HFFc6 (cell line): Measurements from ENCODE around the gene LTK. TPM values are rescaled to one million over a fixed set of nuclear protein-coding genes. Genes with fewer than 3 reads are reported as not detected.
"Not testable (repeated sequence)": the region's sequence is repeated elsewhere in the genome, so short reads cannot be mapped to it uniquely, and the experiment has no call there.

ENCODE experiments used
- DNase-seq: peaks from one replicate; pipeline ENCODE4 v3.0.0-alpha.2; 2018
- H3K27ac Mint-ChIP-seq: 2 replicates; pipeline ENCODE4 v1.8.0; 2020; ENCODE audit warnings: mild to moderate bottlenecking, mixed read lengths
- H3K27me3 Mint-ChIP-seq: 2 replicates; pipeline ENCODE4 v1.8.0; 2021; ENCODE audit warnings: mild to moderate bottlenecking, moderate library complexity, mixed read lengths; ENCODE audit not compliant: insufficient read depth
- H3K36me3 Mint-ChIP-seq: 2 replicates; pipeline ENCODE4 v1.8.0; 2021; ENCODE audit warnings: low read depth, mixed read lengths
- H3K4me1 Mint-ChIP-seq: 2 replicates; pipeline ENCODE4 v1.8.0; 2020; ENCODE audit warnings: low read depth, mixed read lengths
- H3K4me3 Mint-ChIP-seq: 2 replicates; pipeline ENCODE4 v1.8.0; 2020; ENCODE audit warnings: mild to moderate bottlenecking, moderate library complexity, mixed read lengths
- H3K9me3 Mint-ChIP-seq: 2 replicates; pipeline ENCODE4 v1.8.0; 2020; ENCODE audit warnings: mild to moderate bottlenecking, mixed read lengths
- CTCF ChIP-seq: fragments of 200-600 bp; sonication (generic); IDR thresholded peaks from 2 replicates; pipeline ENCODE4 v1.5.0; 2021; ENCODE audit warnings: antibody characterized with exemption, mild to moderate bottlenecking
- total RNA-seq, 6 experiments: library from RNA; stranded (reverse); fragmentation: NEBNext Ultra II Directional; extraction: Animal tissue kit (Norgen Biotek cat#: 25700); gene quantifications; 2 replicates in 1 of 6; 3 replicates in 5 of 6; pipeline ENCODE4 v1.2.3, GENCODE V29; 2021

LTK gene
- total RNA-seq, 6 experiments from 2014 or later: 0.19 to 1.8 (median 1.2) TPM

DNA sequence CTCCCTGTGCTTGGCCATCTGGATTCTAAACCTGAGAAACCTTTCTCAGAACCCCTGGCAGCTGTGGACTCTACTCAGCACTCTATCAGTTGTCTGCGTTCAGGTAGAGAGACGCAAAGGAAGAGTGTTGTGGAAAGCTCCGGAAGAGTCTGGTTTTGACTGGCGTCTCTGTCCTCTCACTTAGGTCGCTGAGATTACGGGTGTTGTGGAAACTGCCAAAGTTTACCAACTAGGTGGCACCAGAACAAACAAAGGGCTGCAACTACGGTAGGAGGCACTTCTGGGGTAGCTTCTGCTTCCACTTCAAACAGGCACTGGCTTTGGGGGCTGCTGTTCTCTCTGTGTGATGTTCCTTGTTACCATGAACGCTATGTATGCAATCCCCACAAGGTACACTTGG, 39.2 kb downstream of the LTK start:
- Mint-ChIP-seq H3K27ac (no peak overlapping the region), H3K4me1 (peaks cover 10% of the 10 kb centered on the region), H3K36me3 (peaks cover 46% of the 10 kb centered on the region), H3K27me3 (peaks cover 4% of the 10 kb centered on the region; the same call in 1 of the 2 replicates), H3K4me3 (no peak overlapping the region), H3K9me3 (no peaks in the 10 kb centered on the region)
- TF ChIP-seq CTCF: no peak
- no peak for DNase-seq

DNA sequence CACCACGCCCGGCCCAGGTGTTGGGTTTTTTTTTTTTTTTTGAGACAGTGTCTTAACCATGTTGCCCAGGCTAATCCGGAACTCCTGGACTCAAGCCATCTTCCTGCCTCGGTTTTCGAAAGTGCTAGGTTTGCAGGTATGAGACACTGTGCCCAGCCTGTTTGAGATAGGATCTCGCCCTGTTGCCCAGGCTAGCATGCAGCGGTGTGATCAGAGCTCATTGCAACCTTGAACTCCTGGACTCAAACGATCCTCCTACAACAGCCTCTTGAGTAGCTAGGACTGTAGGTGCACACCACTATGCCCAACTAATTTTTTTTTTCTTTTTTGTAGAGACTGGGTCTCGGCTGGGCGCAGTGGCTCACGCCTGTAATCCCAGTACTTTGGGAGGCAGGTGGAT, 40.2 kb downstream of the LTK start:
- Mint-ChIP-seq H3K36me3 (peaks cover 37% of the 10 kb centered on the region), H3K27me3 (peaks cover 3% of the 10 kb centered on the region; the same call in 1 of the 2 replicates), H3K4me1 (peaks cover 10% of the 10 kb centered on the region), H3K27ac (no peak overlapping the region), H3K4me3 (no peak overlapping the region), H3K9me3 (no peaks in the 10 kb centered on the region)
- no peak for DNase-seq
- no peak for TF ChIP-seq CTCF

GRCh38 chr15:41469644-41470043, 44.0 kb downstream of the LTK start:
- not testable (repeated sequence) for H3K27ac Mint-ChIP-seq, DNase-seq, H3K4me3 Mint-ChIP-seq, H3K4me1 Mint-ChIP-seq, H3K9me3 Mint-ChIP-seq, H3K27me3 Mint-ChIP-seq
- peaks cover 25% of the 10 kb centered on the region for H3K36me3 Mint-ChIP-seq

DNA sequence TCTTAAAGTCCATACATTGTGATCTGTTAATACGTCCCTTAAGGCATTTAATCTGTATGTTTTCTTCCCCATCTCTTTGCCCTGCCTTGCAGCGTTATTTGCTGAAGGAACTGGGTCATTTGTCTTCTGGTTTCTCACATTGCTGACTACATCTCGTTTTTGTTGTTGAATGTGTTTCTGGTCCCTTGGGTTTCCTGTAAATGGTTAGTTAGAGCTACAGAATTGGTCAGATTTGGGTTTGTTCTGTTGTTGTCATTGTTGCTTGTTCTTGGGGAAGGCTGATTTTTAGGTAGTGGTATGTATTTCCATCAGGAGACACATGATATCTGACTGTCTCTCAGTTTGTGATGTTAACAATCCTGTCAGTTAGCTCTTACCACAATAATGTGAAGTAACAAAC, 46.9 kb downstream of the LTK start:
- DNase-seq: no peak
- H3K4me3 Mint-ChIP-seq: no peak overlapping the region
- peaks cover 24% of the 10 kb centered on the region for H3K36me3 Mint-ChIP-seq
- H3K4me1 Mint-ChIP-seq: no peaks in the 10 kb centered on the region
- no peaks in the 10 kb centered on the region for H3K9me3 Mint-ChIP-seq
- TF ChIP-seq CTCF: no peak
- H3K27ac Mint-ChIP-seq: no peak overlapping the region
- H3K27me3 Mint-ChIP-seq: no peaks in the 10 kb centered on the region; the same call in 1 of the 2 replicates

- Mint-ChIP-seq H3K4me1 (no peaks in the 10 kb centered on the region), H3K9me3 (no peaks in the 10 kb centered on the region), H3K27ac (peak overlapping the region; percentile 6; the same call in 1 of the 2 replicates), H3K36me3 (peaks cover 24% of the 10 kb centered on the region), H3K4me3 (no peak overlapping the region), H3K27me3 (no peaks in the 10 kb centered on the region; the same call in 1 of the 2 replicates)
- TF ChIP-seq CTCF: peak; percentile 92
- peak; percentile 19 for DNase-seq
Measured at GRCh38 chr15:41465822-41466421, 47.7 kb downstream of the LTK start.

GRCh38 chr15:41464889-41465580, 48.6 kb downstream of the LTK start:
- DNase-seq: no peak
- Mint-ChIP-seq H3K9me3 (no peaks in the 10 kb centered on the region), H3K27ac (no peak overlapping the region), H3K36me3 (peaks cover 21% of the 10 kb centered on the region), H3K4me1 (no peaks in the 10 kb centered on the region), H3K27me3 (no peaks in the 10 kb centered on the region; the same call in 1 of the 2 replicates), H3K4me3 (no peak overlapping the region)
- TF ChIP-seq CTCF: no peak
